ENCODE data around the gene ACP4.
"Not testable (repeated sequence)": the region's sequence is repeated elsewhere in the genome, so short reads cannot be mapped to it uniquely, and the experiment has no call there.

The ACP4 gene

GRCh38 chr19:50790396-50790795, at the start of gene ACP4:
ACP4 (plus strand) TSS chr19:50790415; CDS start chr19:50790415, 0 bp downstream.
- DNase-seq = no peak

GRCh38 chr19:50741179-50741933, 48.9 kb upstream of the ACP4 start:
- no peak for DNase-seq

- no peak for DNase-seq
Measured at GRCh38 chr19:50743537-50743936, 46.7 kb upstream of the ACP4 start.

GRCh38 chr19:50745221-50745620, 45.0 kb upstream of the ACP4 start:
- no peak for DNase-seq

GRCh38 chr19:50747141-50747540, 43.1 kb upstream of the ACP4 start:
- DNase-seq = not testable (repeated sequence)

GRCh38 chr19:50749490-50749889, 40.7 kb upstream of the ACP4 start:
- no peak for DNase-seq

GRCh38 chr19:50750010-50750409, 40.2 kb upstream of the ACP4 start:
- no peak for DNase-seq

GRCh38 chr19:50753879-50754278, 36.3 kb upstream of the ACP4 start:
- no peak for DNase-seq

- DNase-seq = not testable (repeated sequence)
Measured at GRCh38 chr19:50756244-50756643, 34.0 kb upstream of the ACP4 start.

GRCh38 chr19:50757624-50758023, 32.6 kb upstream of the ACP4 start:
- not testable (repeated sequence) for DNase-seq

- DNase-seq = not testable (repeated sequence)
Measured at GRCh38 chr19:50759076-50759475, 31.1 kb upstream of the ACP4 start.

- DNase-seq = no peak
Measured at GRCh38 chr19:50759886-50760285, 30.3 kb upstream of the ACP4 start.

- not testable (repeated sequence) for DNase-seq
Measured at GRCh38 chr19:50761501-50761900, 28.7 kb upstream of the ACP4 start.

GRCh38 chr19:50763521-50763920, 26.7 kb upstream of the ACP4 start:
- DNase-seq = not testable (repeated sequence)

GRCh38 chr19:50764409-50764808, 25.8 kb upstream of the ACP4 start:
- DNase-seq = peak; percentile 58

- not testable (repeated sequence) for DNase-seq
Measured at GRCh38 chr19:50766746-50767145, 23.5 kb upstream of the ACP4 start.

GRCh38 chr19:50767263-50767662, 23.0 kb upstream of the ACP4 start:
- not testable (repeated sequence) for DNase-seq

- DNase-seq = no peak
Measured at GRCh38 chr19:50768277-50768676, 21.9 kb upstream of the ACP4 start.

- not testable (repeated sequence) for DNase-seq
Measured at GRCh38 chr19:50770164-50770563, 20.1 kb upstream of the ACP4 start, which contains the start of gene GPR32. GPR32 (plus strand) TSS chr19:50770464; CDS start chr19:50770601, 137 bp downstream.

GRCh38 chr19:50770888-50771287, 19.3 kb upstream of the ACP4 start:
- no peak for DNase-seq

GRCh38 chr19:50772476-50772875, 17.7 kb upstream of the ACP4 start:
- DNase-seq = no peak

GRCh38 chr19:50772912-50773311, 17.3 kb upstream of the ACP4 start:
- DNase-seq = not testable (repeated sequence)

GRCh38 chr19:50773454-50773853, 16.8 kb upstream of the ACP4 start:
- DNase-seq = not testable (repeated sequence)

GRCh38 chr19:50776131-50776530, 14.1 kb upstream of the ACP4 start:
- no peak for DNase-seq

- no peak for DNase-seq
Measured at GRCh38 chr19:50777261-50777660, 13.0 kb upstream of the ACP4 start.
